ENCODE results near the gene CDSN.

Gene CDSN

DNA sequence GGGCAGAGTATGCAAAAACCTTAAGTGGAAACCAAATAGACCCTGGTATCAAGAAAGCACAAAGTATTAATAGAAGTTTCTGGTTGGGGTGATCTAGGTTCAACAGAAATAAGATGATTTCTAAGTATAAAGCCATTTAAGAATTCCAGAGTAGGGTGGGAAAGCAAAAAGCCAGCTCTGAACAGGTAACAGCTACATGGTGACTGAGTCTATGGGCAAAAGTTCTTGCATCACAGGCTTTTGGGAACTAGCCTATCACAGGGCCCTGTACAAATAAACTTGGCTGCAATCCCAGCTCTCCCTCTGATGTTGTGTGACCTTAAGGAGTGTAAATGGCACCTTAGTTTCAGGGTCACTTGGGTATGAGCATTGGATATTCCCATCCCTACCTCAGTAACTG, 43.7 kb upstream of the CDSN start:
- Histone ChIP-seq H3K4me3 (ENCODE audit: control insufficient read depth in 1 of 7, extremely low read depth in 1 of 7, insufficient read depth in 4 of 7, low read depth in 2 of 7, low read length in 6 of 7) (no peak overlapping the region), H3K9me3 (ENCODE audit: control extremely low read depth in 1 of 5, control insufficient read depth in 4 of 5, insufficient read depth in 2 of 5, low read depth in 1 of 5, low read length in 4 of 5) (no peaks in the 10 kb centered on the region), H3K36me3 (ENCODE audit: control insufficient read depth in 4 of 4, insufficient read depth in 4 of 4, low read length in 3 of 4) (peaks cover 0 to 25% (median 10%) of the 10 kb centered on the region in 4 experiments), H3K27ac (ENCODE audit: insufficient read depth in 1 of 2, low read depth in 1 of 2, low read length in 2 of 2, poor library complexity in 1 of 2, severe bottlenecking in 2 of 2) (no peak overlapping the region), H3K27me3 (replicated peaks in 2 of 5; ENCODE audit: control insufficient read depth in 4 of 5, insufficient read depth in 5 of 5, low read length in 4 of 5) (no peaks in the 10 kb centered on the region), H3K4me1 (ENCODE audit: control extremely low read depth in 1 of 4, control insufficient read depth in 4 of 4, insufficient read depth in 4 of 4, low read length in 3 of 4) (peaks cover 2 to 12% (median 10%) of the 10 kb centered on the region in 4 experiments)
- no peak for DNase-seq
- POLR2A ChIA-PET, result no interaction called here
- CTCF ChIA-PET, result interaction anchor here (0.7 to 1.7 kb wide), 2 partner anchors 18 to 25 kb away, joined by 3 read pairs; partner anchors contain the start of gene PSORS1C2

DNA sequence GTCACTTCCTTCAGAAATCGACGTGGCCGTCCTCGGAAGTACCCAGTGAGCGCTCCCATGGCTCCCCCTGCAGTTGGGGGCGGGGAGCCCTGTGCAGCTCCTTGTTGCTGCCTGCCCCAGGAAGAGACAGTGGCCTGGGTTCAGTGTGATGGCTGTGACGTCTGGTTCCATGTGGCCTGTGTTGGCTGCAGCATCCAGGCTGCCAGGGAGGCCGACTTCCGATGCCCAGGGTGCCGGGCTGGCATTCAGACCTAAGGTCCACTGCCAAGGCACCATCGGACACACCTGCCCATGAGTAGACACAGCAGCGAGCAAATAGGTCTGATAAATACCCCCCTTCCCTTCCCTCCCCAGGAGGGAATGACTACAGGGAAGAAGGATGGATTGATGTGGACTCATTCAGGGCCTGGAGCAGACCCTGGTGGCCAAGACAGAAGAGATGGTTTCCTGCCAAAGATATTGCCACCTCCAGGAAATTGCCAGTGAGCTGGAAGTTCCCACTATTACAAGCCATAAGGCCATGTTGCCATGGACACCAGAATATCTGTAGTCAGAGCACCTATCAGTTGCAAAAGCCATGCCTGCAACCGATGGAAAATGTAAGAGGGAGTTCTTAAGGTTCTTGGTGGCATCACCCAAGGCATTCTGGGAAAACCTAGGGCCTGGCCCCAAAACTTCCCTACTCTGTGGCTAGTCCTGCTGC, 42.4 kb upstream of the CDSN start:
- ChIA-PET CTCF (interaction anchor here (1.7 kb wide), 1 partner anchor 17 kb away, joined by 3 read pairs; no protein-coding TSS in a partner anchor), POLR2A (no interaction called here)
- Histone ChIP-seq H3K4me1 (ENCODE audit: control extremely low read depth in 1 of 4, control insufficient read depth in 4 of 4, insufficient read depth in 4 of 4, low read length in 3 of 4) (peaks cover 2 to 18% (median 15%) of the 10 kb centered on the region in 4 experiments), H3K36me3 (ENCODE audit: control insufficient read depth in 4 of 4, insufficient read depth in 4 of 4, low read length in 3 of 4) (peaks cover 0 to 25% (median 10%) of the 10 kb centered on the region in 4 experiments), H3K4me3 (ENCODE audit: control insufficient read depth in 1 of 7, extremely low read depth in 1 of 7, insufficient read depth in 4 of 7, low read depth in 2 of 7, low read length in 6 of 7) (no peak overlapping the region), H3K27me3 (replicated peaks in 2 of 5; ENCODE audit: control insufficient read depth in 4 of 5, insufficient read depth in 5 of 5, low read length in 4 of 5) (no peaks in the 10 kb centered on the region), H3K27ac (ENCODE audit: insufficient read depth in 1 of 2, low read depth in 1 of 2, low read length in 2 of 2, poor library complexity in 1 of 2, severe bottlenecking in 2 of 2) (no peak overlapping the region), H3K9me3 (ENCODE audit: control extremely low read depth in 1 of 5, control insufficient read depth in 4 of 5, insufficient read depth in 2 of 5, low read depth in 1 of 5, low read length in 4 of 5) (no peaks in the 10 kb centered on the region)
- DNase-seq, result no peak
- WGBS (ENCODE audit: insufficient coverage), result 96% methylated on average over 11 of the region's 13 CpGs

DNA sequence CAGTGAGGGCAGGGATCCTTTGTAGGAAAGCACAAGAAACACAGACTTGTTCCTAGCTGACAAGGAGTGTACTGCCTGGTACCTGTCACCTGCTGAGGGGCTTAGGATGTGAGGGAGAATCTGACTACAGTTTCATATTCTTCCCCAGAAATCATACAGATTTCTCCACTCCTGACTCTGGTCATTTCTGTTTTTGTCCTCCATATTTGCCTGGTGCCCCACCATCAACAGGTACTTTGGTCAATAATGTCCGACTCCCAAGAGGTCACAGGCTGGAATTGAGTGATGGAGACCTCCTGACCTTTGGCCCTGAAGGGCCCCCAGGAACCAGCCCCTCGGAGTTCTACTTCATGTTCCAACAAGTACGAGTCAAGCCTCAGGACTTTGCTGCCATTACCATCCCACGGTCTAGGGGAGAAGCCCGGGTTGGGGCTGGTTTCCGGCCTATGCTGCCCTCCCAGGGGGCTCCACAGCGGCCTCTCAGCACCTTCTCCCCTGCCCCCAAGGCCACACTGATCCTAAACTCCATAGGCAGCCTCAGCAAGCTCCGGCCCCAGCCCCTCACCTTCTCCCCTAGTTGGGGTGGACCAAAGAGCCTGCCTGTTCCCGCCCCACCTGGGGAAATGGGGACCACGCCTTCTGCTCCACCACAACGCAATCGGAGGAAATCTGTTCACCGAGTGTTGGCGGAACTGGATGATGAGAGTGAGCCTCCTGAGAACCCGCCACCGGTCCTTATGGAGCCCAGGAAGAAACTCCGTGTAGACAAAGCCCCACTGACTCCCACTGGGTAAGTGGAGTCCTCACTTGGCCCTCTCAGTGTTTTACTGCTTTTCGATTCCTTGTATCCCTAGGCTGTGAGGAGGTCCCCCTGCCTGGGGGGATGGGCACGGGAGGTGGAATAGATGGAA, 41.2 kb upstream of the CDSN start:
- ChIA-PET POLR2A (no interaction called here), CTCF (no interaction called here)
- Histone ChIP-seq H3K4me1 (ENCODE audit: control extremely low read depth in 1 of 4, control insufficient read depth in 4 of 4, insufficient read depth in 4 of 4, low read length in 3 of 4) (peaks cover 2 to 23% (median 20%) of the 10 kb centered on the region in 4 experiments), H3K4me3 (ENCODE audit: control insufficient read depth in 1 of 7, extremely low read depth in 1 of 7, insufficient read depth in 4 of 7, low read depth in 2 of 7, low read length in 6 of 7) (no peak overlapping the region), H3K9me3 (ENCODE audit: control extremely low read depth in 1 of 5, control insufficient read depth in 4 of 5, insufficient read depth in 2 of 5, low read depth in 1 of 5, low read length in 4 of 5) (no peaks in the 10 kb centered on the region), H3K36me3 (ENCODE audit: control insufficient read depth in 4 of 4, insufficient read depth in 4 of 4, low read length in 3 of 4) (peaks cover 0 to 25% (median 10%) of the 10 kb centered on the region in 4 experiments), H3K27me3 (replicated peaks in 2 of 5; ENCODE audit: control insufficient read depth in 4 of 5, insufficient read depth in 5 of 5, low read length in 4 of 5) (no peaks in the 10 kb centered on the region), H3K27ac (ENCODE audit: insufficient read depth in 1 of 2, low read depth in 1 of 2, low read length in 2 of 2, poor library complexity in 1 of 2, severe bottlenecking in 2 of 2) (no peak overlapping the region)
- no peak for DNase-seq
- WGBS (ENCODE audit: insufficient coverage), result 95% methylated on average over 17 of the region's 19 CpGs

DNA sequence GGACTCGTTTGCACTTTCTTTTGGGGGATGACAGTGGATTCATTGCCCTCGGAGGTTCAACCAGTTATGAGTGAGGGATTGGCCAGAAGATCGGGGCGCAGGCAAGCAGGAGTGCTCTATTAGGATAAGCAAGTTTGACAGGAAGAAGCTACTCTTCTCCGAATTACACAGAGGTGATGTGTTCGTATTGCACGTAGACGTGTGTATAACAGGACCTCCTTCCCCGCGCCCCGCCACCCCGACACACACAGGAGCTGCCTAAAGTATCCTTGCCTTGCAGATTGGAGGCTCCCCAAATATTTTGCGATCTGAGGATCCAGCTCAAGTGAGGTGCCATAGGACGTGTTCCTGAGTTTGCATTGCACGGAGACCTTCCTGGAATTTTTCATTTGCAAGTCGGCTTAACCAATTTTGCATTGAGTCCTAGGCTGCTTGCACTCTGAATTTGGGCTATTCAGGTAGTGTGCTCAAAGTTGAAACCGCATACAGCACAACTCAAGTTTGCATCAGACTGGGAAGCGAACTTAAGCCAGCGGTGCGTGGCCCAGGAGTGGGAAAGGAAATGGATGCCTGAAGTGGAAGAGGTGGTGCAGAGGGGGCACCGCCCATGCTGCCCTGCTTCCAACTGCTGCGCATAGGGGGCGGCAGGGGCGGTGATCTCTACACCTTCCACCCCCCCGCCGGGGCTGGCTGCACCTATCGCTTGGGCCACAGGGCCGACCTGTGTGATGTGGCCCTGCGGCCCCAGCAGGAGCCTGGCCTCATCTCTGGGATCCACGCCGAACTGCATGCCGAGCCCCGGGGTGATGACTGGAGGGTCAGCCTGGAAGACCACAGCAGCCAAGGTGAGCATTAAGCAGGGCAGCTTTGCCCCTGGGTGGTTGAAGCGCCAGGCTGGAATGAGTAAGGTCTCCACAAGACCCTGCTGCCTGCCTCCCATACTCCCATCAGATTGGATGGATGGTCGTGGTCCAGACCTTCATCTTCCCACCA, 38.9 kb upstream of the CDSN start:
- H3K4me1 ChIP-seq (ENCODE audit: control extremely low read depth in 1 of 4, control insufficient read depth in 4 of 4, insufficient read depth in 4 of 4, low read length in 3 of 4), result peaks cover 2 to 23% (median 20%) of the 10 kb centered on the region in 4 experiments
- POLR2A ChIA-PET, result no interaction called here
- no peaks in the 10 kb centered on the region for H3K9me3 ChIP-seq (ENCODE audit: control extremely low read depth in 1 of 5, control insufficient read depth in 4 of 5, insufficient read depth in 2 of 5, low read depth in 1 of 5, low read length in 4 of 5)
- WGBS (ENCODE audit: insufficient coverage), result 18% methylated on average over 30 of the region's 35 CpGs
- H3K27ac ChIP-seq (ENCODE audit: insufficient read depth in 1 of 2, low read depth in 1 of 2, low read length in 2 of 2, poor library complexity in 1 of 2, severe bottlenecking in 2 of 2), result peak overlapping the region; percentile 40 to 86
- H3K4me3 ChIP-seq (ENCODE audit: control insufficient read depth in 1 of 7, extremely low read depth in 1 of 7, insufficient read depth in 4 of 7, low read depth in 2 of 7, low read length in 6 of 7), result peak overlapping the region; percentile 76 to 95 (median 85)
- CTCF ChIA-PET, result interaction anchor here (1.0 to 1.7 kb wide), 7 partner anchors 9 to 34 kb away, joined by 3 to 4 read pairs (median 3); no protein-coding TSS in a partner anchor
- H3K27me3 ChIP-seq (replicated peaks in 2 of 5; ENCODE audit: control insufficient read depth in 4 of 5, insufficient read depth in 5 of 5, low read length in 4 of 5), result no peaks in the 10 kb centered on the region
- peak in 2 of 3 donors; percentile 28 to 32 for DNase-seq
- H3K36me3 ChIP-seq (ENCODE audit: control insufficient read depth in 4 of 4, insufficient read depth in 4 of 4, low read length in 3 of 4), result peaks cover 0 to 40% (median 21%) of the 10 kb centered on the region in 4 experiments

DNA sequence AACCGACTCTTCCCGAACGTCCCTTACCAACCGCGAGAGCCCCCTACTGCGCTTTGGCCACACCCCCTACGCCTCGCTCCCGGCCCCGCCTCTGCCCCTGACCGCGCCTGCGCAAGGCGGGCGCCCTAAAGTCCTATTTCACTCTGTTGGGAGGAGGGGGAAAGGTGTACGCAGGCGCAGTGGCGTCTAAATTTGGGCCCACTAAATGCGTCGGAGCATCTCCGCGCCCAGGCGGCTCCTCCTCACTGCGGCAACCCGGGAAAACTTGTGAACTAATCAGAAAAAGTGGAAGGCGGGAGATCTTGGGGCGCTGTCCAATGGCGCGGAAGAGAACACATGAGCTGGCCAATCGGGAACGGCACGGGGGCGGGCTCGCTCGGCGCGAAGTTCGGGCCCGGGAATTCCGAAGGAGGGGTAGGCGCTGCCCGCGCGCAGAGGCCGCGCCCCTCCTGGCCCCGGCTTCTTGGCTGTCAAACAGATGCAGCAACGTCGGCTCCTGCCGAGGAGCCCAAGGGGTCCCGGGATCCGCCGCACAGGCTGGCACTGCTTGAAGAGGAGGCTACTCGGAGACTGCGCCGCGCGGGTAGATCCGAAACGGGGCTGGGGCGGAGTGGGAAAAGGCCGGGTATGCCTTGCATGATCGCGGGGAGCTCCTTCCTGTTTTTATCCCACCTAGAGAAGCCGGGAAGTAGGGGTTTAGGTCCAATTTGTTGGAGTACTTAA, 38.1 kb upstream of the CDSN start, which contains the start of gene TCF19:
Gene TCF19 (plus strand): TSS at position 450 of the 723 bp plus-strand sequence. CDS start 881 bp downstream, outside the sequence.
- Histone ChIP-seq H3K4me1 (ENCODE audit: control extremely low read depth in 1 of 4, control insufficient read depth in 4 of 4, insufficient read depth in 4 of 4, low read length in 3 of 4) (peaks cover 2 to 23% (median 20%) of the 10 kb centered on the region in 4 experiments), H3K27me3 (replicated peaks in 2 of 5; ENCODE audit: control insufficient read depth in 4 of 5, insufficient read depth in 5 of 5, low read length in 4 of 5) (no peaks in the 10 kb centered on the region), H3K36me3 (ENCODE audit: control insufficient read depth in 4 of 4, insufficient read depth in 4 of 4, low read length in 3 of 4) (peaks cover 0 to 43% (median 21%) of the 10 kb centered on the region in 4 experiments), H3K27ac (ENCODE audit: insufficient read depth in 1 of 2, low read depth in 1 of 2, low read length in 2 of 2, poor library complexity in 1 of 2, severe bottlenecking in 2 of 2) (peak within 1 kb of the TSS; percentile 40 to 86), H3K9me3 (ENCODE audit: control extremely low read depth in 1 of 5, control insufficient read depth in 4 of 5, insufficient read depth in 2 of 5, low read depth in 1 of 5, low read length in 4 of 5) (no peaks in the 10 kb centered on the region), H3K4me3 (ENCODE audit: control insufficient read depth in 1 of 7, extremely low read depth in 1 of 7, insufficient read depth in 4 of 7, low read depth in 2 of 7, low read length in 6 of 7) (peak within 1 kb of the TSS; percentile 76 to 95 (median 85))
- POLR2A ChIA-PET, result interaction anchor here (1.0 kb wide), 1 partner anchor 26 kb away, joined by 3 read pairs; no protein-coding TSS in a partner anchor
- CTCF ChIA-PET, result interaction anchor here (0.6 to 1.7 kb wide), 7 partner anchors 9 to 36 kb away, joined by 3 to 4 read pairs (median 3); no protein-coding TSS in a partner anchor
- WGBS (ENCODE audit: insufficient coverage), result under 1% methylated on average over 43 of the region's 65 CpGs
- DNase-seq, result peak; percentile 99 to 100 (median 99)
